T-helper 22 cell (primary cell): ENCODE data around the gene ATP1A2.

Experiments
- DNase-seq: peaks from one replicate; pipeline ENCODE4 v3.0.0-alpha.2; 2020; ENCODE audit warnings: low read depth

The ATP1A2 gene

DNA sequence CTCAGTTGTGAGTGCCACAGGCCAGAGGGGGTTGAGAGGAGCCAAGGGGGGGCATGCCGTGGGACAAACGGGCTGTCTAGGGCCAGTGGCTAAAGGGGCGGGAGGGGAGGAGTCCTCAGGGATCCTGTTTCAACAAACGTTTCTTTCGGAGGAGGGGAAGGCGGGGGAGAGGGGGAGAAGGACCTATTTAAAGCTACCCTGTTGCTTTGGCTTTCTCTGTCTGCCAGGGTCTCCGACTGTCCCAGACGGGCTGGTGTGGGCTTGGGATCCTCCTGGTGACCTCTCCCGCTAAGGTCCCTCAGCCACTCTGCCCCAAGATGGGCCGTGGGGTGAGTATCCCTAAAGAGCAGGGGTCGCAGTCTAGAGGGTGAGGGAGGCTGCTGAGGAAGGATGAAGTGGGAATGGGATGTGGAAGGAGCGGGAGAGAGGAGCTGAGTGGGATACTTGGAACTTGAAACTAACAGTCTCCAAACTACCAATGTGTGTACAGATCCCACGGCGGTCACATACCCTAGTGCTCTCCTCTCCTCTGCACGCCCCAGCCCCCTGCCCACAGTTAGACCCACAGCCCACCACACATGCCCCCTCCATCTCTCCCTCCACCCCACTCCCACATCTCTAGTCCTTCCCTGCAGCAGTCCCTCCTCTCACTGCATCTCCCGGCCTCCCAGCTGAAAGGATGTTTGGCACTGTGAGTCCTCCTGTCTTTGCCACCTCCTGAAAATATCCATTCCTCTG, at the start of gene ATP1A2:
Gene ATP1A2, plus strand, starts transcription at position 215 of the 738 bp plus-strand sequence. Its CDS starts 103 bp downstream, at position 318.
- no peak for DNase-seq

GRCh38 chr1:160066829-160067745, 48.5 kb upstream of the ATP1A2 start:
- DNase-seq = no peak

GRCh38 chr1:160068225-160068624, 47.3 kb upstream of the ATP1A2 start:
- DNase-seq = no peak

DNA sequence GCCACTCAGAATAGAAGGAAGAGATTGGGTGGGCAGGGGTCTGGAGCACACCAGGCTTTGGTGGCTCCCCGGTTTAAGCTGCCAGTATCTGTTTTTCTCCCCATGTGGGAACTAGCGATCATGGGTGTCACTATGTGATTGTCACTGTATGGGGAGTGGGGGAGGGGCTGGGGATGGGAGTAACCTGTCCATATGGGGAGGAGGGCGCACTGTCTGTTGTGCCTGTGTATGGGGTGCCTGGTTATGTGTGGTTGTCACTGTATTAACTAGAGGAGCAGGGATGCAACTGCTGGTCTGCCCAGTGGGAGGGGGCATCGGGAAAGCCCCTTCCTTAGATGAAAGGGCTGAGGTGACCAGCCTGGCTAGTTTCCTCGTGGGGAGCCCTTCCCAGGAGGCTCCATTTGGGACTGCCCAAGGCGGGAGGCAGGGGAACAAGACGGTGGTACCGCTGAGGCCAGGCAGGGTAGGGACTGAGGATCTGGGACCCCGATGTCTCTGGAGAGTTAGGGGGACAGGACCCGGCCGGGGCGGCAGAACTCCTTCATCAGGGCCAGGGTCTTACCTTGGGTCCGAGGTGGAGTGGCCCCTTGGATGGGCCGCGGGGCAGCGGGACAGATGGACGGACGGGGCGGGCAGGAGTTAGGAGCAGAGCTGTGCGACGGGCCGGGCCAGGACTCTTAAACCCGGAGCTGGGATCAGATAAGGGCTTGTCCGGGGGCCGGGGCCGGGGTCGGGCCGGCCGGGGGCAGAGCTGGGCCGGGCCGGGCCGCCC, 45.9 kb upstream of the ATP1A2 start, which contains the start of gene KCNJ10:
Gene KCNJ10, minus strand, starts transcription at position 701 of the 772 bp plus-strand sequence. CDS start 27,628 bp downstream, outside the sequence.
- DNase-seq = no peak

GRCh38 chr1:160070243-160071163, 45.1 kb upstream of the ATP1A2 start:
- peak; percentile 58 for DNase-seq

GRCh38 chr1:160071289-160071688, 44.3 kb upstream of the ATP1A2 start:
- no peak for DNase-seq

DNA sequence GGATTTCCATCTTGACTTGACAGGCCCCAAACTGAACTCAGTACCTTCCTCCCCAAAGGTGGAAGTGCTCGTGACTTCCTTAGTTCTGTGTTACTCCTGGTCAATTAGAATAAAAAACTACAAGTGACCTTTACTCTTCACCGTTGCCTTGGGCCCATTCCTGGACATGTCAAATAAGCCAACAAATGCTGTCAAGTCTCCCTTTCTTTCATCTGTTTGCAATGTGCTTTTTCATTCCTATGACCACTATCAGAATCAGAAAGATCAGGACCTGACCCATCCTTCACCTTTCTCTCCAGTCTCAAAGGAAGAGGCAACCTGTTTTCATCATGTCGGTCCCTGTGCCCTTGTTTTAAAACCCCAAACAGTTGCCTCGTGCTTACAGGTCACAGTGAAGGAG, 40.7 kb upstream of the ATP1A2 start:
- no peak for DNase-seq

- DNase-seq = no peak
Observed at GRCh38 chr1:160075836-160076235, 39.7 kb upstream of the ATP1A2 start.

DNA sequence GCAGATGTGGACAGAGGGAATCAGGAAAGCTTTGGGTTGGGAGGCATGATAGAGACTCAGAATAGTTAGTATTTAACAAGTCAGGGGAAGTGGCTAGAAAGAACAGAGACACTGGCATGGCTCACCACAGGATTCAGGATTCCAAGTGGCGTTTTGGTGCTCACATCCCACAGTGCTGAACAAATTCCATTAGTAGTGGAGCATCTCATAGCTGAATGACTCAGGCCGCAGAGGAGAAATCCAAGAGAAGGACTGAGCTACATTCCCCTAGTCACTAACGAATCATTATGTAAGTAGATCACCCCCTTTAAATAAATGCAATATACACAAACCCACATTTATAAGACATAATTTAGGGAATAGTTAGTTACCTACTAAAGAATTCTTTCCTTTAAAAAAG, 39.3 kb upstream of the ATP1A2 start:
- DNase-seq = no peak

DNA sequence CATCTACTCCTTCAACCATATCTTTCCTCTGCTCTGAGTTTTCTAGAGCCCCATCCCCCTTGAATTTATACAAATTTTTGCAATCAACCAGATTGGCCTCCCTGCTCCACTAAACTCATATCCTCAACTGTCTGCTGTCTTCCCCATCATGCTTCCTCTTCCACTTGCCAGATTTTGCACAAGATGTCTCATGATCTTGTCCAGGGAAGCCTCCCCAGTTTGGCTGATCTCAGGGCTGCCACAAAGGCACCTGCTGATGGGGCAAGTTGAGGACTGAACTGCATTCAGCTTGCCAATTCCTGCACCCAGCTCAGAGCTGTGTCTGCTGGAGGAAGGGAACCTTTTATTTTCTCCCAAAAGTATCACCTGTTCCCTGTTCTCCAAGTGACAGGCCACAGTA, 38.1 kb upstream of the ATP1A2 start:
- no peak for DNase-seq

DNA sequence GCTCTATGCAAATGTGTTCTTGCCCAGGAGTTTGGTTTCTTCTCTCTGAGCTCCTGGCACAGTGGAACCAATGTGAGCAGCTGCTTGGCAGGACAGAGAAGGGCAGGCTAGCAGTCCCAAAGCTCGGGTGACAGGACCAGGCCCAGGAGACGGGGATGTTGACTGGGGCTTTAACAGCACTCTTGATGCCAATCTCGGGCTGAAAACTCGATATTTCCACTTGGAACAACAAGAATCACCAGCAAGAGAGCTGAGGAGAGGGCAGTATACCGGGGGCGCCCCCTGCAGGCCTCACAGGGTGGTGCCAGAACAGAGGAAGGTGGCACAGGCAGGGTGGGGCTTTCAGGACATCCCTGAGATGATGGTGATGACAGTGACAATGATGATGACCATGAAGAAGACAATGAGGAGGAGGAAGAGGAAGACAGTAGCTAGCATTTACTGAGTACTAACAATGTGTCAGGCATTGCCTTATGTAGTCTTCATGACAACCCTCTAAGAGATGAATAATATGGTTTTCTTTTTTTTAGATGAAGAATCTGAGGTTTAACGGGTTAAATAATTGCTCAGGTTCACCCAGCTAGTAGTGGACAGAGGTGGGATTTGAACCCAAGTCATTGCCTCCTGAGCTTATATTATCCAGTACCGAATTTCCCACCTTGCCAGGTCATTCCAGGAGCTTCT, 36.9 kb upstream of the ATP1A2 start:
- no peak for DNase-seq

- DNase-seq = no peak
Observed at GRCh38 chr1:160079448-160079847, 36.1 kb upstream of the ATP1A2 start.

- no peak for DNase-seq
Observed at GRCh38 chr1:160080381-160081100, 35.0 kb upstream of the ATP1A2 start.

GRCh38 chr1:160081261-160081936, 34.2 kb upstream of the ATP1A2 start, which contains the start of gene KCNJ9:
KCNJ9 (plus strand) TSS chr1:160081538; CDS start chr1:160084031, 2,493 bp downstream.
- DNase-seq = no peak

DNA sequence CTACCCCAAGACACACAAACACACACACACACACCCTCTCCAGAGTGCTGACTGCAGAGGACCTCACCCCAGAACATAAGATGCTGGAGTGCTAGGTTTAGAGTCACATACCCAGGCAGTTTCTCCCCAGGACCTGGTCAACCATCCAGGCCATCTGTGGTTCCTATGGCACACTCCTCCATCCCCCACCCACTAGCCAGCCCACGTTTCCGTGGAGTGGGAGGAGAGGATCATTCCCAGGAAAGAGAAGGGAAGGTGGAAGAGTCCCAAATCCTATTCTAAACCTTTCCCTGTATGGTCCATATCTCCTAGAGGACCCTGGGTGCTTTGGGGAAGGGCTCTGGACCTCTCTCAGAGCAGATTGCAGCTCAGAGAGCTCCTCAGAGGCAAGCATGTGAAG, 33.1 kb upstream of the ATP1A2 start:
- no peak for DNase-seq

DNA sequence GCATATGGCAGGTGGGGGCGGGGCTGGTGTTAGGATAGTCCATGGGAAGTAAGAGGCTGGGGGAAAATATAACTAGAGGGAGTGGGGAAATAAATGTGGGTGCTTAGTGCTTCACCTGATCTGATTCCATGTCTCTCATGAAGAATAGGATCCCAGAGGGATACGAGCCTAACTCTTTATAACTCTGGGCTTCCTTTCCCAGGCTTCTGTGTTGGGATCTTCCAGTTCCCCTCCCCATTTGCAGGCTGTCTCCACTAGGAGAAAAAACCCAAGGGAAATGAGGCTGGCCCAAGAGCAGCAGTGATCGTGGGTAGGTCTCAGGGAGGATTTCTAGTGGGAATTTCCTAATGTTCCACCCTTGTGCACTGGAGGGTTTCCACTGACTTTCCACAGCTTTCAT, 32.6 kb upstream of the ATP1A2 start:
- DNase-seq = no peak

DNA sequence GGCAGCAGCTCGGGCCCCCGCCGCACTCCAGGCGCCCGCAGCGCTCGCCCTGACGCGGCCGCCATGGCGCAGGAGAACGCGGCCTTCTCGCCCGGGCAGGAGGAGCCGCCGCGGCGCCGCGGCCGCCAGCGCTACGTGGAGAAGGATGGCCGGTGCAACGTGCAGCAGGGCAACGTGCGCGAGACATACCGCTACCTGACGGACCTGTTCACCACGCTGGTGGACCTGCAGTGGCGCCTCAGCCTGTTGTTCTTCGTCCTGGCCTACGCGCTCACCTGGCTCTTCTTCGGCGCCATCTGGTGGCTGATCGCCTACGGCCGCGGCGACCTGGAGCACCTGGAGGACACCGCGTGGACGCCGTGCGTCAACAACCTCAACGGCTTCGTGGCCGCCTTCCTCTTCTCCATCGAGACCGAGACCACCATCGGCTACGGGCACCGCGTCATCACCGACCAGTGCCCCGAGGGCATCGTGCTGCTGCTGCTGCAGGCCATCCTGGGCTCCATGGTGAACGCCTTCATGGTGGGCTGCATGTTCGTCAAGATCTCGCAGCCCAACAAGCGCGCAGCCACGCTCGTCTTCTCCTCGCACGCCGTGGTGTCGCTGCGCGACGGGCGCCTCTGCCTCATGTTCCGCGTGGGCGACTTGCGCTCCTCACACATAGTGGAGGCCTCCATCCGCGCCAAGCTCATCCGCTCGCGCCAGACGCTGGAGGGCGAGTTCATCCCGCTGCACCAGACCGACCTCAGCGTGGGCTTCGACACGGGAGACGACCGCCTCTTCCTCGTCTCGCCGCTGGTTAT, 31.4 kb upstream of the ATP1A2 start:
- DNase-seq = peak; percentile 44

- no peak for DNase-seq
Observed at GRCh38 chr1:160084771-160085321, 30.7 kb upstream of the ATP1A2 start.
